ENCODE data around the gene MEIS3. TPM values are rescaled to one million over a fixed set of nuclear protein-coding genes. Genes with fewer than 3 reads are reported as not detected.

Gene MEIS3
- polyA plus RNA-seq, 3 donors = not detected

DNA sequence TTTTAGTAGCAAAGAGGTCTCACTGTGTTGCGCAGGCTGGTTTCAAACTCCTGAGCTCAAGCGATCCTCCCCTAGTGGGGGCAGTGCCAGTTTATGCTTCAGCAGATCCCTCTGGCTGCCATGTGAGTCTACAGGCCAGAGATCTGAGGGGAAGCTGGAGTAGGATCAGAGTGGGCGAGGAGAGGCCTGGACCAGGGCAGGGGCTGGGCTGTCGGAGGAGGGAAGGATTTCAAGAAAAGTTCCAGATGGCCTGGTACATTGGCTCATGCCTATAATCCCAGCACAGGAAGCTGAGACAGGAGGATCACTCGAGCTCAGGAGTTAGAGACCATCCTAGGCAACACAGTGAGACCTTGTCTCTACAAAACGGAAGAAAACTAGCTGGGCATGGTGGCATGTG, 60.4 kb downstream of the MEIS3 start:
- no peak for DNase-seq
- 96% methylated on average over 6 of the region's 6 CpGs for WGBS (ENCODE audit: insufficient coverage)
- Histone ChIP-seq H3K9me3 (replicated peaks in 1 of 2; ENCODE audit: control insufficient read depth in 1 of 2, insufficient read depth in 1 of 2, low read length in 2 of 2) (peaks cover 17 to 26% of the 10 kb centered on the region in 2 donors), H3K4me3 (replicated peaks in 1 of 3; ENCODE audit: low read depth in 2 of 3, low read length in 3 of 3) (no peak overlapping the region), H3K9ac (ENCODE audit: insufficient read depth, low read length, poor library complexity, severe bottlenecking) (no peak overlapping the region), H2AFZ (ENCODE audit: insufficient read depth, low read depth, low read length, poor library complexity, severe bottlenecking) (no peak overlapping the region), H3K36me3 (replicated peaks in 1 of 2; ENCODE audit: control insufficient read depth in 1 of 2, insufficient read depth in 2 of 2, low read length in 2 of 2) (peaks cover 82 to 91% of the 10 kb centered on the region in 2 donors), H4K20me1 (ENCODE audit: insufficient read depth, low read length) (no peaks in the 10 kb centered on the region), H3K4me1 (ENCODE audit: control insufficient read depth in 1 of 2, insufficient read depth in 2 of 2, low read length in 2 of 2) (peaks cover 12 to 18% of the 10 kb centered on the region in 2 donors), H3K4me2 (replicated peaks; ENCODE audit: extremely low read depth, low read length, poor library complexity, severe bottlenecking) (no peak overlapping the region), H3K27me3 (ENCODE audit: control insufficient read depth in 2 of 2, insufficient read depth in 2 of 2, low read length in 2 of 2) (no peaks in the 10 kb centered on the region), H3K27ac (ENCODE audit: low read depth in 1 of 2, low read length in 2 of 2) (peak overlapping the region in 1 of 2 donors; percentile 16), H3K79me2 (ENCODE audit: insufficient read depth, low read length) (peaks cover 9% of the 10 kb centered on the region)
- intact Hi-C loops (cut with micrococcal nuclease) = no loop called here
- Mint-ChIP-seq H3K4me3 (no peak overlapping the region), H3K36me3 (peaks cover 84 to 93% of the 10 kb centered on the region in 2 donors), H3K9me3 (peaks cover 9 to 33% (median 14%) of the 10 kb centered on the region in 7 donors), H3K4me1 (peaks cover 12% of the 10 kb centered on the region), H3K27me3 (ENCODE audit: low read depth in 3 of 3) (no peaks in the 10 kb centered on the region), H3K27ac (peak overlapping the region in 6 of 7 donors; percentile 50 to 87 (median 64))
- TF ChIP-seq, protein P1, sequence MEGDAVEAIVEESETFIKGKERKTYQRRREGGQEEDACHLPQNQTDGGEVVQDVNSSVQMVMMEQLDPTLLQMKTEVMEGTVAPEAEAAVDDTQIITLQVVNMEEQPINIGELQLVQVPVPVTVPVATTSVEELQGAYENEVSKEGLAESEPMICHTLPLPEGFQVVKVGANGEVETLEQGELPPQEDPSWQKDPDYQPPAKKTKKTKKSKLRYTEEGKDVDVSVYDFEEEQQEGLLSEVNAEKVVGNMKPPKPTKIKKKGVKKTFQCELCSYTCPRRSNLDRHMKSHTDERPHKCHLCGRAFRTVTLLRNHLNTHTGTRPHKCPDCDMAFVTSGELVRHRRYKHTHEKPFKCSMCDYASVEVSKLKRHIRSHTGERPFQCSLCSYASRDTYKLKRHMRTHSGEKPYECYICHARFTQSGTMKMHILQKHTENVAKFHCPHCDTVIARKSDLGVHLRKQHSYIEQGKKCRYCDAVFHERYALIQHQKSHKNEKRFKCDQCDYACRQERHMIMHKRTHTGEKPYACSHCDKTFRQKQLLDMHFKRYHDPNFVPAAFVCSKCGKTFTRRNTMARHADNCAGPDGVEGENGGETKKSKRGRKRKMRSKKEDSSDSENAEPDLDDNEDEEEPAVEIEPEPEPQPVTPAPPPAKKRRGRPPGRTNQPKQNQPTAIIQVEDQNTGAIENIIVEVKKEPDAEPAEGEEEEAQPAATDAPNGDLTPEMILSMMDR (IDR thresholded peaks at IDR 0.05) = no peak

DNA sequence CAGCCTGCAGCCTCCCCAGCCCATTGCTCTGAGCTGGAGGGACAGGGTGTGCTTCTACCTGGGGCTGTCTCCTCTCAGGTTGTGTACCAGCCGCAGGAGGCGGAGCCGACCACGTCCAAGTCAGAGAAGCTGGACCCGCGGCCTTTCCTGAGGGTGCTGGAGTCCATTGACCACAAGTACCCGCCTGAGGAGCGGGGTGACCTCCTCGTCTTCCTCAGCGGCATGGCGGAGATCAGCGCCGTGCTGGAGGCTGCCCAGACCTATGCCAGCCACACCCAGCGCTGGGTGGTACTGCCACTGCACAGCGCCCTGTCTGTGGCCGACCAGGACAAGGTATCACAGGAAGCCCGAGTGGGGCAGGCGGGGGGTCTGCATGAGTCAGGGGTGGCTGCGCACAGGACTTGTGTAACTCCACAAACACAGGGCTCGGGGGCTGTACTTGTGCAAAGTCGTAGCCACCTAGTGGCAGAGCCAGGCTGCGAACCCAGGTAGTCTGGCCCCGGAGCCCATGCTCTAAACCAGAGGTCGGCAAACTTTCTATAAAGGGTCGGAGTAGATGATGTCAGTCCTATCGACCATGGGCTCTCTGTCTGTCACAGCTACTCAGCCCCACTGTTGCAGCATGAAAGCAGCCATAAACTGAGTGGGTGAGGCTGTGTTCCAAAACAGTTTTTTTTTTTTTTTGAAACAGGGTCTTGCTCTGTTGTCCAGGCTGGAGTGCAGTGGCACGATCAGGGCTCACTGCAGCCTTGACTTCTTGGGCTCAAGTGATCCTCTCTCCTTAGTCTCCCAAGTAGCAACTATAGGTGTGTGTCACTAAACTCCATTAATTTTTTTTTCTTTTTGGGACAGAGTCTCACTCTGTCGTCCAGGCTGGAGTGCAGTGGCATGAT, 61.3 kb downstream of the MEIS3 start:
- Mint-ChIP-seq H3K27me3 (ENCODE audit: low read depth in 3 of 3) (no peaks in the 10 kb centered on the region), H3K27ac (peak overlapping the region in 4 of 7 donors; percentile 21 to 50 (median 36)), H3K36me3 (peaks cover 88 to 99% of the 10 kb centered on the region in 2 donors), H3K4me3 (no peak overlapping the region), H3K4me1 (peaks cover 3% of the 10 kb centered on the region), H3K9me3 (peaks cover 9 to 29% (median 14%) of the 10 kb centered on the region in 7 donors)
- intact Hi-C loops (cut with micrococcal nuclease) = no loop called here
- Histone ChIP-seq H3K4me1 (ENCODE audit: control insufficient read depth in 1 of 2, insufficient read depth in 2 of 2, low read length in 2 of 2) (peaks cover 3 to 9% of the 10 kb centered on the region in 2 donors), H3K9me3 (replicated peaks in 1 of 2; ENCODE audit: control insufficient read depth in 1 of 2, insufficient read depth in 1 of 2, low read length in 2 of 2) (peaks cover 17 to 26% of the 10 kb centered on the region in 2 donors), H3K9ac (ENCODE audit: insufficient read depth, low read length, poor library complexity, severe bottlenecking) (no peak overlapping the region), H3K4me2 (replicated peaks; ENCODE audit: extremely low read depth, low read length, poor library complexity, severe bottlenecking) (no peak overlapping the region), H4K20me1 (ENCODE audit: insufficient read depth, low read length) (no peaks in the 10 kb centered on the region), H3K79me2 (ENCODE audit: insufficient read depth, low read length) (peaks cover 16% of the 10 kb centered on the region), H3K4me3 (replicated peaks in 1 of 3; ENCODE audit: low read depth in 2 of 3, low read length in 3 of 3) (no peak overlapping the region), H3K27me3 (ENCODE audit: control insufficient read depth in 2 of 2, insufficient read depth in 2 of 2, low read length in 2 of 2) (no peaks in the 10 kb centered on the region), H3K27ac (ENCODE audit: low read depth in 1 of 2, low read length in 2 of 2) (no peak overlapping the region), H2AFZ (ENCODE audit: insufficient read depth, low read depth, low read length, poor library complexity, severe bottlenecking) (no peak overlapping the region), H3K36me3 (replicated peaks in 1 of 2; ENCODE audit: control insufficient read depth in 1 of 2, insufficient read depth in 2 of 2, low read length in 2 of 2) (peaks cover 87 to 97% of the 10 kb centered on the region in 2 donors)
- peak in 1 of 3 donors; percentile 9 for DNase-seq
- 95% methylated on average over 28 of the region's 28 CpGs for WGBS (ENCODE audit: insufficient coverage)
- TF ChIP-seq, protein P1 (IDR thresholded peaks at IDR 0.05) = peak; percentile 7
